IMR-90 (cell line): ENCODE data around the gene CLPTM1L. TPM values are rescaled to one million over a fixed set of nuclear protein-coding genes. Genes with fewer than 3 reads are reported as not detected.

Source experiments
- ATAC-seq: fragments of 200-7000 bp; cut with Tn5 transposase; 2 replicates; pipeline ENCODE4 v1.9.1; 2020; ENCODE audit warnings: low read depth, mild to moderate bottlenecking, moderate library complexity
- BruUV-seq: library from RNA; stranded (reverse); fragments of 400-500 nt; replicated peaks from 2 replicates; lab custom pipeline; 2021; lab: Mats Ljungman, UMichigan
- CTCF ChIA-PET: fragments of 300-600 bp; formaldehyde crosslinking; extraction: SDS; loops from one replicate; lab custom pipeline; 2021; ENCODE audit warnings: antibody characterized with exemption; lab: Yijun Ruan, JAX
- POLR2A ChIA-PET: fragments of 300-600 bp; sonication (Branson Sonifier 250); formaldehyde crosslinking; loops from one replicate; lab custom pipeline; 2022; ENCODE audit warnings: antibody characterized with exemption; ENCODE audit not compliant: unreplicated experiment; lab: Charles Lee
- DNase-seq: peaks from one replicate; pipeline ENCODE4 v3.0.0; 2013
- H2AFZ ChIP-seq: replicated peaks from 2 replicates; pipeline ENCODE3; 2013; ENCODE audit warnings: low read length, mild to moderate bottlenecking; ENCODE audit not compliant: poor library complexity
- H2AK5ac ChIP-seq: 2 replicates; pipeline ENCODE4 v1.6.1; 2013; ENCODE audit warnings: low read depth, low read length, inconsistent platforms
- H2AK9ac ChIP-seq: replicated peaks from 2 replicates; pipeline ENCODE3; 2013; ENCODE audit warnings: mild to moderate bottlenecking, low read depth, low read length, moderate library complexity; ENCODE audit not compliant: poor library complexity
- H2BK120ac ChIP-seq: 2 replicates; pipeline ENCODE4 v1.6.1; 2013; ENCODE audit warnings: low read depth, low read length, inconsistent platforms
- H2BK15ac ChIP-seq: 3 replicates; pipeline ENCODE4 v1.6.1; 2013; ENCODE audit warnings: low read depth, low read length, inconsistent platforms
- H2BK20ac ChIP-seq: 2 replicates; pipeline ENCODE4 v1.6.1; 2013; ENCODE audit warnings: low read depth, mild to moderate bottlenecking, inconsistent platforms, low read length, moderate library complexity
- H2BK5ac ChIP-seq: 2 replicates; pipeline ENCODE4 v1.6.1; 2013; ENCODE audit warnings: mild to moderate bottlenecking, low read depth, low read length, inconsistent platforms; ENCODE audit not compliant: poor library complexity, severe bottlenecking
- H3K14ac ChIP-seq: replicated peaks from 2 replicates; pipeline ENCODE4 v1.6.1; 2013; ENCODE audit warnings: low read depth, low read length, inconsistent platforms
- H3K18ac ChIP-seq: 2 replicates; pipeline ENCODE4 v1.6.1; 2013; ENCODE audit warnings: low read depth, low read length, control low read depth
- H3K23ac ChIP-seq: 2 replicates; pipeline ENCODE4 v1.6.1; 2013; ENCODE audit warnings: low read depth, low read length, inconsistent platforms
- H3K27ac ChIP-seq: 2 replicates; pipeline ENCODE4 v1.5.1; 2013; ENCODE audit warnings: mild to moderate bottlenecking, control low read depth, low read length; ENCODE audit not compliant: insufficient read depth
- H3K27me3 ChIP-seq: 2 replicates; pipeline ENCODE4 v1.6.1; 2013; ENCODE audit warnings: low read length; ENCODE audit not compliant: control insufficient read depth, insufficient read depth
- H3K36me3 ChIP-seq: 2 replicates; pipeline ENCODE4 v1.6.1; 2013; ENCODE audit warnings: low read length, mixed read lengths; ENCODE audit not compliant: control insufficient read depth, insufficient read depth
- H3K4ac ChIP-seq: 2 replicates; pipeline ENCODE4 v1.6.1; 2013; ENCODE audit warnings: low read depth, low read length, inconsistent platforms
- H3K4me1 ChIP-seq: 2 replicates; pipeline ENCODE4 v1.6.1; 2013; ENCODE audit warnings: low read length, mixed read lengths; ENCODE audit not compliant: control insufficient read depth, insufficient read depth
- H3K4me2 ChIP-seq: 2 replicates; pipeline ENCODE4 v1.6.1; 2013; ENCODE audit warnings: low read depth, mild to moderate bottlenecking, control low read depth, low read length, moderate library complexity
- H3K4me3 ChIP-seq: 2 replicates; pipeline ENCODE4 v1.5.1; 2013; ENCODE audit warnings: low read depth, mild to moderate bottlenecking, control low read depth, low read length, moderate library complexity; ENCODE audit not compliant: insufficient read depth
- H3K56ac ChIP-seq: 2 replicates; pipeline ENCODE4 v1.6.1; 2013; ENCODE audit warnings: low read length, inconsistent platforms; ENCODE audit not compliant: insufficient read depth; ENCODE audit errors: extremely low read depth
- H3K79me1 ChIP-seq, 2 experiments: 2 replicates each; pipeline ENCODE4 v1.6.1; 2013; ENCODE audit warnings: low read length in 2 of 2, inconsistent platforms in 1 of 2, low read depth in 1 of 2
- H3K9ac ChIP-seq: 2 replicates; pipeline ENCODE4 v1.6.1; 2013; ENCODE audit warnings: low read depth, low read length, control low read depth
- H3K9me1 ChIP-seq: 2 replicates; pipeline ENCODE4 v1.6.1; 2013; ENCODE audit warnings: low read length, inconsistent platforms; ENCODE audit not compliant: insufficient read depth
- H3K9me3 ChIP-seq: 2 replicates; pipeline ENCODE4 v1.6.1; 2013; ENCODE audit warnings: low read length; ENCODE audit not compliant: control insufficient read depth, insufficient read depth
- H4K20me1 ChIP-seq: 2 replicates; pipeline ENCODE4 v1.6.1; 2013; ENCODE audit warnings: low read length, inconsistent platforms; ENCODE audit not compliant: insufficient read depth
- H4K5ac ChIP-seq: 2 replicates; pipeline ENCODE4 v1.6.1; 2013; ENCODE audit warnings: mild to moderate bottlenecking, low read depth, low read length, control low read depth
- H4K8ac ChIP-seq, 2 experiments: 2 replicates each; pipeline ENCODE4 v1.6.1; 2013; ENCODE audit warnings: low read depth in 2 of 2, low read length in 2 of 2, control low read depth in 1 of 2, inconsistent platforms in 1 of 2
- H4K91ac ChIP-seq: 2 replicates; pipeline ENCODE4 v1.6.1; 2013; ENCODE audit warnings: low read depth, low read length, inconsistent platforms; ENCODE audit not compliant: insufficient read depth
- BHLHE40 ChIP-seq: fragments of 150-350 bp; IDR thresholded peaks from 2 replicates; pipeline ENCODE4 v1.6.1; 2016; ENCODE audit warnings: mild to moderate bottlenecking, low read depth, low read length
- CTCF ChIP-seq: conservative IDR thresholded peaks from 2 replicates; pipeline ENCODE4 v1.5.1; 2012; ENCODE audit warnings: mild to moderate bottlenecking, low read depth, low read length, improper control_type of control experiment
- MAZ ChIP-seq: IDR thresholded peaks from 2 replicates; pipeline ENCODE4 v1.6.1; 2012; ENCODE audit warnings: low read depth, mild to moderate bottlenecking, low read length, improper control_type of control experiment, moderate library complexity, borderline replicate concordance
- MXI1 ChIP-seq: IDR thresholded peaks from 2 replicates; pipeline ENCODE4 v1.6.1; 2012; ENCODE audit warnings: low read depth, mild to moderate bottlenecking, low read length, moderate library complexity, borderline replicate concordance
- NFE2L2 ChIP-seq: fragments of 150-350 bp; IDR thresholded peaks from 2 replicates; pipeline ENCODE4 v1.6.1; 2016; ENCODE audit warnings: low read depth, mild to moderate bottlenecking, low read length
- POLR2A ChIP-seq: IDR thresholded peaks from 2 replicates; pipeline ENCODE4 v1.6.1; 2012; ENCODE audit warnings: mild to moderate bottlenecking, low read depth, low read length
- RAD21 ChIP-seq: IDR thresholded peaks from 2 replicates; pipeline ENCODE4 v1.6.1; 2012; ENCODE audit warnings: low read length, improper control_type of control experiment
- RCOR1 ChIP-seq: IDR thresholded peaks from 2 replicates; pipeline ENCODE4 v1.6.1; 2012; ENCODE audit warnings: mild to moderate bottlenecking, low read length, improper control_type of control experiment; ENCODE audit not compliant: insufficient replicate concordance
- RFX5 ChIP-seq: IDR thresholded peaks from 2 replicates; pipeline ENCODE4 v1.8.0; 2012; ENCODE audit warnings: low read depth, mild to moderate bottlenecking, low read length, moderate library complexity
- SMC3 ChIP-seq: fragments of 150-350 bp; IDR thresholded peaks from 2 replicates; pipeline ENCODE4 v1.6.1; 2016; ENCODE audit warnings: low read depth, mild to moderate bottlenecking, antibody characterized with exemption, low read length, moderate library complexity
- USF2 ChIP-seq: fragments of 150-350 bp; IDR thresholded peaks from 2 replicates; pipeline ENCODE4 v1.6.1; 2017; ENCODE audit warnings: mild to moderate bottlenecking, antibody characterized with exemption, low read length, low read depth
- WGBS, 2 experiments: methylation state at CpG; one replicate each; pipeline versions ENCODE4 v1.1.5 to v1.1.7; 2013; ENCODE audit warnings: missing lambda C conversion rate in 2 of 2; ENCODE audit not compliant: insufficient read length in 1 of 2; ENCODE audit errors: extremely low coverage in 2 of 2; 5-methylcytosine and 5-hydroxymethylcytosine counted together
- dilution Hi-C: fragments of 300-500 bp; cut with HindIII; formaldehyde crosslinking; loops from one replicate; pipeline ENCODE4 v1.14.3; 2018; ENCODE audit warnings: low sequenced_read_pairs; ENCODE audit not compliant: unreplicated experiment
- in situ Hi-C: fragments of 300-500 bp; cut with MboI; formaldehyde crosslinking; loops from 3 replicates; pipeline ENCODE4 v1.14.3; 2019; ENCODE audit warnings: low sequenced_read_pairs, inconsistent platforms, mixed read lengths
- intact Hi-C: fragments of 100-400 bp; cut with micrococcal nuclease; formaldehyde crosslinking; loops from 2 replicates; pipeline ENCODE4 v1.10.0; 2022
- polyA plus RNA-seq, 3 experiments: library from polyadenylated mRNA; depleted of rRNA; stranded (reverse); fragments of >200 nt; gene quantifications; 2 replicates each; pipeline ENCODE4 v1.2.3, GENCODE V29; 2012; ENCODE audit warnings: low replicate concordance in 1 of 3
- total RNA-seq: library from RNA; depleted of rRNA; stranded (reverse); fragments of >200 nt; gene quantifications from 2 replicates; pipeline ENCODE4 v1.2.3, GENCODE V29; 2012
- TF ChIP-seq, protein P1 (sequence below): fragments of 150-350 bp; IDR thresholded peaks from 2 replicates; pipeline ENCODE4 v1.6.1; 2016; ENCODE audit warnings: low read depth, mild to moderate bottlenecking, low read length, moderate library complexity, borderline replicate concordance

Gene CLPTM1L
- total and polyA plus RNA-seq, 2 of the 4 experiments (the other 2 are of a cell fraction), result 114 to 137 TPM

GRCh38 chr5:1268056-1268455, 76.8 kb downstream of the CLPTM1L start:
- WGBS, 2 experiments, result 52% methylated on average over 5 of the region's 13 CpGs; no CpG with 5 or more reads in 1 of the 2 experiments
- no peak for ATAC-seq

More at GRCh38 chr5:1268056-1268455, 76.8 kb downstream of the CLPTM1L start:
- dilution Hi-C loops (no loop called here), intact Hi-C loops (no loop called here), in situ Hi-C loops (no loop called here)
- no peaks in the 10 kb centered on the region for H3K9me1 ChIP-seq
- no peak overlapping the region for H3K23ac ChIP-seq
- ChIA-PET POLR2A (no interaction called here), CTCF (interaction anchor here (0.7 kb wide), 1 partner anchor 541 kb away, joined by 3 read pairs; no protein-coding TSS in a partner anchor)
- H3K9me3 ChIP-seq, result peaks cover 40% of the 10 kb centered on the region
- no TSS peak for BruUV-seq
- no peak overlapping the region for H3K9ac ChIP-seq
- H4K8ac ChIP-seq, result no peak overlapping the region
- TF ChIP-seq BHLHE40 (no peak), NFE2L2 (no peak), MXI1 (no peak), MAZ (no peak), RAD21 (no peak), RFX5 (no peak), USF2 (no peak), CTCF (no peak), RCOR1 (no peak), POLR2A (no peak), SMC3 (no peak)
- TF ChIP-seq, protein P1, sequence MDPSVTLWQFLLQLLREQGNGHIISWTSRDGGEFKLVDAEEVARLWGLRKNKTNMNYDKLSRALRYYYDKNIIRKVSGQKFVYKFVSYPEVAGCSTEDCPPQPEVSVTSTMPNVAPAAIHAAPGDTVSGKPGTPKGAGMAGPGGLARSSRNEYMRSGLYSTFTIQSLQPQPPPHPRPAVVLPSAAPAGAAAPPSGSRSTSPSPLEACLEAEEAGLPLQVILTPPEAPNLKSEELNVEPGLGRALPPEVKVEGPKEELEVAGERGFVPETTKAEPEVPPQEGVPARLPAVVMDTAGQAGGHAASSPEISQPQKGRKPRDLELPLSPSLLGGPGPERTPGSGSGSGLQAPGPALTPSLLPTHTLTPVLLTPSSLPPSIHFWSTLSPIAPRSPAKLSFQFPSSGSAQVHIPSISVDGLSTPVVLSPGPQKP, result no peak
- no peak for DNase-seq
- H3K4me1 ChIP-seq, result no peaks in the 10 kb centered on the region
- no peak overlapping the region for H2BK15ac ChIP-seq
- H3K4me2 ChIP-seq, result no peak overlapping the region
- no peaks in the 10 kb centered on the region for H4K20me1 ChIP-seq
- no peak overlapping the region for H3K56ac ChIP-seq
- H4K5ac ChIP-seq, result no peak overlapping the region
- no peak overlapping the region for H4K91ac ChIP-seq
- no peak overlapping the region for H2BK20ac ChIP-seq
- no peak overlapping the region for H3K27ac ChIP-seq
- H2BK120ac ChIP-seq, result no peak overlapping the region
- H3K14ac ChIP-seq, result no peak overlapping the region
- no peak overlapping the region for H3K18ac ChIP-seq
- no peaks in the 10 kb centered on the region for H3K79me1 ChIP-seq
- no peak overlapping the region for H2AK5ac ChIP-seq
- H3K4ac ChIP-seq, result no peak overlapping the region
- H2AFZ ChIP-seq, result no peak overlapping the region
- no peak overlapping the region for H3K4me3 ChIP-seq
- H2BK5ac ChIP-seq, result no peak overlapping the region
- no peaks in the 10 kb centered on the region for H3K27me3 ChIP-seq
- no peak overlapping the region for H2AK9ac ChIP-seq
- no peaks in the 10 kb centered on the region for H3K36me3 ChIP-seq
